NT2/D1 (cell line): ENCODE data around the gene WDFY3.

Source experiments
- SUZ12 ChIP-seq: IDR thresholded peaks from 2 replicates; pipeline ENCODE4 v1.6.1; 2011; ENCODE audit not compliant: insufficient read length, insufficient read depth; ENCODE audit errors: extremely low read depth
- YY1 ChIP-seq: IDR thresholded peaks from 2 replicates; pipeline ENCODE4 v1.6.1; 2011; ENCODE audit not compliant: insufficient read length, insufficient read depth
- ZNF274 ChIP-seq: IDR thresholded peaks from 2 replicates; pipeline ENCODE4 v1.6.1; 2011; ENCODE audit warnings: mild to moderate bottlenecking, low read depth, low read length

- TF ChIP-seq ZNF274 (no peak), YY1 (no peak), SUZ12 (no peak)
These were observed 71.2 kb downstream of the WDFY3 start for GRCh38 chr4:84895283-84895682.
